RWPE2 (cell line): ENCODE measurements around the gene LRFN4.

Experiments
- ATAC-seq: fragments of 200-7000 bp; cut with Tn5 transposase; 3 replicates; pipeline ENCODE4 v1.9.1; 2021; ENCODE audit warnings: low read depth
- DNase-seq: peaks from one replicate; pipeline ENCODE4 v3.0.0-alpha.2; 2020; ENCODE audit warnings: low spot score
- H3K27ac ChIP-seq: fragments of 450-650 bp; 2 replicates; pipeline ENCODE4 v1.5.1; 2017; ENCODE audit warnings: mild to moderate bottlenecking; ENCODE audit not compliant: poor library complexity, severe bottlenecking
- H3K27me3 ChIP-seq: fragments of 250-450 bp; sonication (Bioruptor Pico); 2 replicates; pipeline ENCODE4 v1.5.1; 2021; ENCODE audit warnings: mild to moderate bottlenecking, moderate library complexity; ENCODE audit not compliant: insufficient read depth, poor library complexity, severe bottlenecking
- H3K36me3 ChIP-seq: fragments of 250-450 bp; sonication (Bioruptor Pico); 2 replicates; pipeline ENCODE4 v1.5.1; 2020; ENCODE audit warnings: low read depth, mild to moderate bottlenecking, moderate library complexity
- H3K4me1 ChIP-seq: fragments of 250-450 bp; sonication (Bioruptor Pico); 2 replicates; pipeline ENCODE4 v1.5.1; 2021; ENCODE audit warnings: mild to moderate bottlenecking, moderate library complexity; ENCODE audit not compliant: insufficient read depth, poor library complexity, severe bottlenecking
- H3K4me3 ChIP-seq: fragments of 250-450 bp; sonication (Bioruptor Pico); 2 replicates; pipeline ENCODE4 v1.5.1; 2021; ENCODE audit warnings: mild to moderate bottlenecking, moderate library complexity; ENCODE audit not compliant: severe bottlenecking
- H3K9me3 ChIP-seq: fragments of 250-450 bp; sonication (Bioruptor Pico); 2 replicates; pipeline ENCODE4 v1.5.1; 2021; ENCODE audit warnings: mild to moderate bottlenecking, moderate library complexity; ENCODE audit not compliant: severe bottlenecking
- TF ChIP-seq, protein P1 (sequence below): fragments of 450-650 bp; IDR thresholded peaks from one replicate; pipeline ENCODE4 v1.5.1; 2017; ENCODE audit warnings: mild to moderate bottlenecking, moderate library complexity; ENCODE audit not compliant: poor library complexity, severe bottlenecking

LRFN4 gene

DNA sequence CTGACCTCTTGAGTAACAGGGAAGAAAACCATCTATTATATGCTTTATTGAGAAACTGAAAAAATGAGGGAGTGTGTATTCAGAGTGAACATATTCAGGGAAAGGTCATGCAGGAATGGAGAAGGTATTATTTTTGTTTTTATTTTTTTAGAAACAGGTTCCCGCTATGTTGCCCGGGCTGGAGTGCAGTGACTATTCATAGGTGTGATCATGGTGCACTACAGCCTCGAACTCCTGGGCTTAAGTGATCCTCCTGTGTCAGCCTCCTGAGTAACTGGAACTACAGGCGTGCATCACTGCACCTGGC, 22.4 kb upstream of the LRFN4 start:
- DNase-seq (no peak), ATAC-seq (no peak)
- Histone ChIP-seq H3K9me3 (no peaks in the 10 kb centered on the region), H3K36me3 (peaks cover 46% of the 10 kb centered on the region), H3K27ac (no peak overlapping the region), H3K27me3 (no peaks in the 10 kb centered on the region), H3K4me3 (no peak overlapping the region), H3K4me1 (no peaks in the 10 kb centered on the region)
- TF ChIP-seq, protein P1, sequence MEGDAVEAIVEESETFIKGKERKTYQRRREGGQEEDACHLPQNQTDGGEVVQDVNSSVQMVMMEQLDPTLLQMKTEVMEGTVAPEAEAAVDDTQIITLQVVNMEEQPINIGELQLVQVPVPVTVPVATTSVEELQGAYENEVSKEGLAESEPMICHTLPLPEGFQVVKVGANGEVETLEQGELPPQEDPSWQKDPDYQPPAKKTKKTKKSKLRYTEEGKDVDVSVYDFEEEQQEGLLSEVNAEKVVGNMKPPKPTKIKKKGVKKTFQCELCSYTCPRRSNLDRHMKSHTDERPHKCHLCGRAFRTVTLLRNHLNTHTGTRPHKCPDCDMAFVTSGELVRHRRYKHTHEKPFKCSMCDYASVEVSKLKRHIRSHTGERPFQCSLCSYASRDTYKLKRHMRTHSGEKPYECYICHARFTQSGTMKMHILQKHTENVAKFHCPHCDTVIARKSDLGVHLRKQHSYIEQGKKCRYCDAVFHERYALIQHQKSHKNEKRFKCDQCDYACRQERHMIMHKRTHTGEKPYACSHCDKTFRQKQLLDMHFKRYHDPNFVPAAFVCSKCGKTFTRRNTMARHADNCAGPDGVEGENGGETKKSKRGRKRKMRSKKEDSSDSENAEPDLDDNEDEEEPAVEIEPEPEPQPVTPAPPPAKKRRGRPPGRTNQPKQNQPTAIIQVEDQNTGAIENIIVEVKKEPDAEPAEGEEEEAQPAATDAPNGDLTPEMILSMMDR = peak; percentile 64

DNA sequence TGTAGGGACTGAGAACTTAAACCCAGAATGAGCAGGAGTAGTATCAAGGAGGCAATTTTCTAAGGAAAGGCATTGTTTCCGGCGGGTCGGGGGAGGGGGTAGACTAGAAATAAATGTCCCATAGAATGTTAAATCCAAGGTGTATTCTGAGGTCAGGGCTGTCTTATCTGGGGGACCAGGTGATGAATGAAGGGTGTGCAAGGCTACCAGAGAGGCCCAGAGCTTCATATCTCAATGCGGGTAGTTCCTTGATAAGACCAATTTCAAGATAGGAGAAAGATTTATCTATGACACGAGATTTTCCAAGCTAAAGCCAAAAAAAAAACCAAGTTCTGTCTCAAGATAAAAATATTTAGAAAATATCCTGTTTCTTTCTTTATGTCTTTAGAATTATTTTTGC, 21.9 kb upstream of the LRFN4 start:
- TF ChIP-seq, protein P1 = no peak
- Histone ChIP-seq H3K4me3 (no peak overlapping the region), H3K36me3 (peaks cover 44% of the 10 kb centered on the region), H3K9me3 (no peaks in the 10 kb centered on the region), H3K4me1 (no peaks in the 10 kb centered on the region), H3K27ac (no peak overlapping the region), H3K27me3 (no peaks in the 10 kb centered on the region)
- ATAC-seq = no peak
- no peak for DNase-seq

DNA sequence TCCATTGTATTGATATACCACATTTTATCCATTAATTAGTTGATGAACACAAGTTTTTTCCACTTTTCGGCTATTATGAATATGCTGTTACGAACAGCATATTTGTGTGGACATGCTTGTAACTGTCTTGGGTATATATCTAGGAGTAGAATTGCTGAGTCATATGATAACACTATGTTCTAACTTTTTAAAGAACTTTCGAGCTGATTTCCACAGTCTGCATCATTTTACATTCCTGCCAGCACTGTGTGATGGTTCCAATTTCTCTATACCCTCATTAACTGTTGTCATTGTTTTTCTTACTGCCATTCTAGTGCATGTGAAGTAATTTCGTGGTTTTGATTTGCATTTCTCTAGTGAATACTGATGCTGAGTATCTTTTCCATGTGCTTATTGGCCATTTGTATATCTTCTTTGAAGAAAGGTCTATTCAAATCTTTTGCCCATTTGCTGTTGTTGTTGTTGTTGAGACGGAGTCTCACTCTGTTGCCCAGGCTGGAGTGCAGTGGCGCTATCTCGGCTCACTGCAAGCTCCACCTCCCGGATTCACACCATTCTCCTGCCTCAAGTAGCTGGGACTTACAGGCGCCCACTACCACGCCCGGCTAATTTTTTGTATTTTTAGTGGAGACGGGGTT, 21.0 kb upstream of the LRFN4 start:
- Histone ChIP-seq H3K36me3 (peaks cover 35% of the 10 kb centered on the region), H3K27me3 (no peaks in the 10 kb centered on the region), H3K9me3 (no peaks in the 10 kb centered on the region), H3K4me3 (no peak overlapping the region), H3K4me1 (no peaks in the 10 kb centered on the region), H3K27ac (no peak overlapping the region)
- DNase-seq = no peak
- TF ChIP-seq, protein P1 = no peak
- ATAC-seq = no peak

DNA sequence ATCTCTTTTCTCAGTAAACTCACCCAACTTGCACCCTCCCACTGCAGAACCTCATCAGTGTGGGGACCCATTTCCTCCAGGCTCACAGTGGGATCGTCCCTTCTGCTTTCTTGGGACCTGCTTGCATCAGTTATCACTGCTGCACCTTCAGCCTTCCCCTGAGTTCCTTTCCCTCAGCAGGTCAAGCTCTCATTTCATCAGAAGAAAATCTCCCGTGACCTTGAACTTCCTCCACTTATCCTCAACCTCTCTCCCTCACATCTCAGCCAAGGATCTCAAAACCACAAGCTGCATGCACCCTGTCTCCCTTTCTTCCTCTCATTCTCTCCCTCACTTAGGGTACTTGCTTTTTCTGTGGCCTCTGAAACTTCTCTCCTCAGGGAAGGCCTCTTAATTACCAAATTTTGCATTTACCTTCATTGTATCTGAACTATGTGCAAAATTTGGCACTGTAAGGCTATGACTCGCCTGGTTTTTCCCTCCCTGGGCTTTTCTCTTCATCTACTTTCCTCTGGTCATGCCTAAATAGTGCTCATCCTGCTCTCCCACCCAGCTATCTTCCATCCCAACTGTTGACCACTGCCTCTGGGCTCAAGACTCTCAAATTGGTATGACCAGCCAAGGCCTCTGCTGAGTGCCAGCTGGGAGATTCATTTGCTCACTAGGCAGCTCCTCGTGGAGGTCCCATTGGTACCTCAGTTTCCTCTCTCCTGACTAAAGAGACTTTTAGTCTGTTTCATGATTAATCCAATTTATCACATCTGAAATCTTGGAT, 16.4 kb upstream of the LRFN4 start:
- Histone ChIP-seq H3K9me3 (no peaks in the 10 kb centered on the region), H3K4me3 (no peak overlapping the region), H3K27me3 (no peaks in the 10 kb centered on the region), H3K36me3 (peaks cover 42% of the 10 kb centered on the region), H3K27ac (no peak overlapping the region), H3K4me1 (no peaks in the 10 kb centered on the region)
- DNase-seq (no peak), ATAC-seq (no peak)
- TF ChIP-seq, protein P1 = no peak

DNA sequence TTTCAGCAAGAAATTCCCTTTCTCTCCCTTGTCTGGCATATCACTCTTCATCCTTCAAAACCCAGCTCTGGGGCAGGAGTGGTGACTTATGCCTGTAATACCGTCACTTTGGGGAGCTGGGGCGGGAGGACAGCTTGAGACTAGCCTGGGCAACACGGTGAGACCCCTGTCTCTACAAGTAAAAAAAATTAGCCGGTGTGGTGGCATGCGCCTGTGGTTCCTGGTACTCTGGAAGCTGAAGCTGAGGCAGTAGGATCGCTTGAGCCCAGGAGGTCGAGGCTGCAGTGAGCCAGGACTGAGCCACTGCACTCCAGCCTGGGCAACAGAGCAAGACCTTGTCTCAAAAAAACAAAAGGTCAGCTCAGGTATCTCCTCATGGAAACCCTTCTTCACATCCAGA, 15.0 kb upstream of the LRFN4 start:
- peaks cover 46% of the 10 kb centered on the region for H3K36me3 ChIP-seq
- peak overlapping the region; percentile 66 for H3K27ac ChIP-seq
- H3K4me3 ChIP-seq = peak overlapping the region; percentile 97
- no peak for ATAC-seq
- no peaks in the 10 kb centered on the region for H3K9me3 ChIP-seq
- DNase-seq = no peak
- H3K4me1 ChIP-seq = no peaks in the 10 kb centered on the region
- TF ChIP-seq, protein P1 = no peak
- H3K27me3 ChIP-seq = no peaks in the 10 kb centered on the region
